GM21367 (cell line): ENCODE results near the gene STK39.

Source experiments
- ATAC-seq: cut with Tn5 transposase; IDR thresholded peaks from one replicate; pipeline ENCODE4 v1.9.1; 2021; ENCODE audit not compliant: unreplicated experiment

The STK39 gene

GRCh38 chr2:167941604-167942003 is 305.8 kb downstream of the STK39 start:
- no peak for ATAC-seq

GRCh38 chr2:167940734-167941507 is 306.5 kb downstream of the STK39 start:
- no peak for ATAC-seq

- no peak for ATAC-seq
These were observed 307.1 kb downstream of the STK39 start for GRCh38 chr2:167940346-167940725.

GRCh38 chr2:167939514-167940345 is 307.7 kb downstream of the STK39 start:
- ATAC-seq = no peak

GRCh38 chr2:167937403-167937802 is 310.0 kb downstream of the STK39 start:
- ATAC-seq = no peak

GRCh38 chr2:167935803-167936110 is 311.6 kb downstream of the STK39 start:
- no peak for ATAC-seq

- ATAC-seq = no peak
These were observed 314.1 kb downstream of the STK39 start for GRCh38 chr2:167933097-167933814.

GRCh38 chr2:167932123-167932693 is 315.2 kb downstream of the STK39 start:
- no peak for ATAC-seq

- ATAC-seq = no peak
These were observed 317.9 kb downstream of the STK39 start for GRCh38 chr2:167929484-167929883.

- ATAC-seq = no peak
These were observed 319.0 kb downstream of the STK39 start for GRCh38 chr2:167928434-167928833.

GRCh38 chr2:167925758-167926157 is 321.6 kb downstream of the STK39 start:
- ATAC-seq = no peak

- no peak for ATAC-seq
These were observed 322.8 kb downstream of the STK39 start for GRCh38 chr2:167924556-167924955.

- ATAC-seq = no peak
These were observed 330.6 kb downstream of the STK39 start for GRCh38 chr2:167916756-167917155.

- no peak for ATAC-seq
These were observed 332.4 kb downstream of the STK39 start for GRCh38 chr2:167914969-167915368.

- no peak for ATAC-seq
These were observed 338.6 kb downstream of the STK39 start for GRCh38 chr2:167908786-167909185.

- ATAC-seq = no peak
These were observed 341.7 kb downstream of the STK39 start for GRCh38 chr2:167905668-167906067.
